Camera-type eye (tissue), 1 donor: ENCODE data around the gene CCDC197. TPM values are rescaled to one million over a fixed set of nuclear protein-coding genes. Genes with fewer than 3 reads are reported as not detected.

Experiments
- total RNA-seq: library from RNA; depleted of rRNA; stranded (reverse); fragments of >200 nt; gene quantifications from one replicate; pipeline ENCODE4 v1.2.3, GENCODE V29; 2014

The CCDC197 gene
- total RNA-seq, result not detected

GRCh38 chr14:93997082-93997481 lies at the start of gene CCDC197:
Gene CCDC197 (plus strand): TSS chr14:93997301. CDS start chr14:93998132, 831 bp downstream.

GRCh38 chr14:93976477-93977057 lies 20.5 kb upstream of the CCDC197 start, which contains the start of gene ASB2:
Gene ASB2 (minus strand): TSS chr14:93976570. CDS start chr14:93964539, 12,031 bp downstream.

GRCh38 chr14:94026173-94026888 lies 29.2 kb downstream of the CCDC197 start, which contains the start of gene OTUB2:
Gene OTUB2 (plus strand): TSS chr14:94026340. CDS start chr14:94026538, 198 bp downstream.

Other genes starting within 250 kb of the CCDC197 start
- 2.9 TPM for gene PRIMA1, start 208.8 kb upstream of the CCDC197 start, total RNA-seq
- gene FAM181A, start 70.0 kb upstream of the CCDC197 start, total RNA-seq, result not detected
- 4.1 TPM for gene ASB2, start 20.7 kb upstream of the CCDC197 start, total RNA-seq
- 3.8 TPM for gene OTUB2, start 29.0 kb downstream of the CCDC197 start, total RNA-seq
- gene DDX24, start 83.9 kb downstream of the CCDC197 start, total RNA-seq, result 153 TPM
- gene IFI27L1, start 84.0 kb downstream of the CCDC197 start, total RNA-seq, result 11.9 TPM
- gene IFI27, start 113.4 kb downstream of the CCDC197 start, total RNA-seq, result 14.4 TPM
- gene IFI27L2, start 132.3 kb downstream of the CCDC197 start, total RNA-seq, result 46.2 TPM
- gene PPP4R4, start 177.0 kb downstream of the CCDC197 start, total RNA-seq, result 10.0 TPM